ENCODE results near the gene ARHGAP31.

ARHGAP31 gene

GRCh38 chr3:119417771-119418512 is 123.8 kb downstream of the ARHGAP31 start:
- Histone ChIP-seq H3K27ac (ENCODE audit: low read length) (no peak overlapping the region), H3K4me3 (ENCODE audit: low read length) (no peak overlapping the region), H3K79me2 (ENCODE audit: low read length) (no peaks in the 10 kb centered on the region), H3K4me1 (ENCODE audit: low read length) (no peaks in the 10 kb centered on the region), H3K27me3 (ENCODE audit: low read depth, low read length) (no peaks in the 10 kb centered on the region), H3K9me3 (ENCODE audit: insufficient read depth, low read length) (no peaks in the 10 kb centered on the region), H3K36me3 (replicated peaks; ENCODE audit: low read depth, low read length) (peaks cover 18% of the 10 kb centered on the region), H3K9ac (ENCODE audit: low read length) (no peak overlapping the region), H4K20me1 (ENCODE audit: insufficient read depth, low read length) (no peaks in the 10 kb centered on the region), H2AFZ (ENCODE audit: low read depth, low read length) (no peak overlapping the region), H3K4me2 (ENCODE audit: low read length) (no peak overlapping the region)
- no peak for TF ChIP-seq CTCF (IDR thresholded peaks at IDR 0.05; ENCODE audit: low read depth, low read length)
- TF ChIP-seq EZH2phosphoT487 (IDR thresholded peaks at IDR 0.05; ENCODE audit: low read depth), result no peak

- H3K9ac ChIP-seq (ENCODE audit: low read length), result no peak overlapping the region
- no peaks in the 10 kb centered on the region for H3K27me3 ChIP-seq (ENCODE audit: low read depth, low read length)
- no peaks in the 10 kb centered on the region for H3K79me2 ChIP-seq (ENCODE audit: low read length)
- H3K9me3 ChIP-seq (ENCODE audit: insufficient read depth, low read length), result no peaks in the 10 kb centered on the region
- no peaks in the 10 kb centered on the region for H3K4me1 ChIP-seq (ENCODE audit: low read length)
- peaks cover 14% of the 10 kb centered on the region for H3K36me3 ChIP-seq (replicated peaks; ENCODE audit: low read depth, low read length)
- H3K4me2 ChIP-seq (ENCODE audit: low read length), result no peak overlapping the region
- no peak overlapping the region for H2AFZ ChIP-seq (ENCODE audit: low read depth, low read length)
- H3K4me3 ChIP-seq (ENCODE audit: low read length), result no peak overlapping the region
- no peak for TF ChIP-seq CTCF (IDR thresholded peaks at IDR 0.05; ENCODE audit: low read depth, low read length)
- no peak for TF ChIP-seq EZH2phosphoT487 (IDR thresholded peaks at IDR 0.05; ENCODE audit: low read depth)
- H3K27ac ChIP-seq (ENCODE audit: low read length), result no peak overlapping the region
- H4K20me1 ChIP-seq (ENCODE audit: insufficient read depth, low read length), result no peaks in the 10 kb centered on the region
Measured at GRCh38 chr3:119418641-119419040, 124.5 kb downstream of the ARHGAP31 start.

GRCh38 chr3:119420196-119420595 is 126.0 kb downstream of the ARHGAP31 start:
- no peaks in the 10 kb centered on the region for H3K4me1 ChIP-seq (ENCODE audit: low read length)
- no peak overlapping the region for H3K9ac ChIP-seq (ENCODE audit: low read length)
- H3K79me2 ChIP-seq (ENCODE audit: low read length), result no peaks in the 10 kb centered on the region
- no peak overlapping the region for H3K4me2 ChIP-seq (ENCODE audit: low read length)
- H3K27me3 ChIP-seq (ENCODE audit: low read depth, low read length), result no peaks in the 10 kb centered on the region
- H2AFZ ChIP-seq (ENCODE audit: low read depth, low read length), result no peak overlapping the region
- H3K36me3 ChIP-seq (replicated peaks; ENCODE audit: low read depth, low read length), result peaks cover 8% of the 10 kb centered on the region
- no peak overlapping the region for H3K4me3 ChIP-seq (ENCODE audit: low read length)
- H4K20me1 ChIP-seq (ENCODE audit: insufficient read depth, low read length), result no peaks in the 10 kb centered on the region
- no peaks in the 10 kb centered on the region for H3K9me3 ChIP-seq (ENCODE audit: insufficient read depth, low read length)
- no peak overlapping the region for H3K27ac ChIP-seq (ENCODE audit: low read length)
- TF ChIP-seq CTCF (IDR thresholded peaks at IDR 0.05; ENCODE audit: low read depth, low read length), result no peak
- no peak for TF ChIP-seq EZH2phosphoT487 (IDR thresholded peaks at IDR 0.05; ENCODE audit: low read depth)

- Histone ChIP-seq H2AFZ (ENCODE audit: low read depth, low read length) (no peak overlapping the region), H3K4me2 (ENCODE audit: low read length) (no peak overlapping the region), H3K27me3 (ENCODE audit: low read depth, low read length) (no peaks in the 10 kb centered on the region), H3K79me2 (ENCODE audit: low read length) (no peaks in the 10 kb centered on the region), H4K20me1 (ENCODE audit: insufficient read depth, low read length) (no peaks in the 10 kb centered on the region), H3K9me3 (ENCODE audit: insufficient read depth, low read length) (peaks cover 32% of the 10 kb centered on the region; the same call in 1 of the 2 replicates), H3K27ac (ENCODE audit: low read length) (no peak overlapping the region), H3K9ac (ENCODE audit: low read length) (no peak overlapping the region), H3K4me1 (ENCODE audit: low read length) (no peaks in the 10 kb centered on the region), H3K4me3 (ENCODE audit: low read length) (no peak overlapping the region), H3K36me3 (replicated peaks; ENCODE audit: low read depth, low read length) (peaks cover 59% of the 10 kb centered on the region)
- TF ChIP-seq EZH2phosphoT487 (IDR thresholded peaks at IDR 0.05; ENCODE audit: low read depth) (no peak), CTCF (IDR thresholded peaks at IDR 0.05; ENCODE audit: low read depth, low read length) (no peak)
Measured at GRCh38 chr3:119427669-119428068, 133.5 kb downstream of the ARHGAP31 start.
